PC-9 (cell line): ENCODE measurements around the gene ANGPTL2.

ENCODE experiments used
- EZH2 ChIP-seq: fragments of 200-600 bp; sonication (generic); IDR thresholded peaks from 2 replicates; pipeline ENCODE4 v1.8.0; 2017; ENCODE audit warnings: antibody characterized with exemption, low read depth
- TF ChIP-seq, protein P1 (sequence below): fragments of 200-600 bp; sonication (generic); conservative IDR thresholded peaks from 2 replicates; pipeline ENCODE4 v1.6.1; 2017; ENCODE audit warnings: mixed run types, antibody characterized with exemption, mild to moderate bottlenecking, moderate library complexity

DNA sequence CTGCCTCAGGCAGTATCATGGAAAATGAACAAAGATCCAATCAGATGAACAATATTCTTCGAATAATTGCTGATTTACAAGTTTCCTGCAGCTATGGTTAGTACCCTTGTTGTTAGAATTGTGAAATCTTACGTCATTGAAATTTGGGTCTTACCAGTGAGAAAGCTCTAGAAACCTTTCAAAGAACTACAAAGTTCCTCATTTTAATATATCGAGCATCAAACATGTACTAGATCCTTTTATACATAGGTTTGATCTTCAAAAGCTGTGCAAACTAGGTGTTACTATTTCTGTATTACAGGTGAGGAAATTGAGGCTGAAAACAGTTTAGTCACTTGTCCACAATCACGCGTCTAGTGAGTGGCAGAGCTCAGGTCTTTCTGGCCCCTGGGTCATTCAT, 43.7 kb upstream of the ANGPTL2 start:
- TF ChIP-seq EZH2: no peak
- TF ChIP-seq, protein P1, sequence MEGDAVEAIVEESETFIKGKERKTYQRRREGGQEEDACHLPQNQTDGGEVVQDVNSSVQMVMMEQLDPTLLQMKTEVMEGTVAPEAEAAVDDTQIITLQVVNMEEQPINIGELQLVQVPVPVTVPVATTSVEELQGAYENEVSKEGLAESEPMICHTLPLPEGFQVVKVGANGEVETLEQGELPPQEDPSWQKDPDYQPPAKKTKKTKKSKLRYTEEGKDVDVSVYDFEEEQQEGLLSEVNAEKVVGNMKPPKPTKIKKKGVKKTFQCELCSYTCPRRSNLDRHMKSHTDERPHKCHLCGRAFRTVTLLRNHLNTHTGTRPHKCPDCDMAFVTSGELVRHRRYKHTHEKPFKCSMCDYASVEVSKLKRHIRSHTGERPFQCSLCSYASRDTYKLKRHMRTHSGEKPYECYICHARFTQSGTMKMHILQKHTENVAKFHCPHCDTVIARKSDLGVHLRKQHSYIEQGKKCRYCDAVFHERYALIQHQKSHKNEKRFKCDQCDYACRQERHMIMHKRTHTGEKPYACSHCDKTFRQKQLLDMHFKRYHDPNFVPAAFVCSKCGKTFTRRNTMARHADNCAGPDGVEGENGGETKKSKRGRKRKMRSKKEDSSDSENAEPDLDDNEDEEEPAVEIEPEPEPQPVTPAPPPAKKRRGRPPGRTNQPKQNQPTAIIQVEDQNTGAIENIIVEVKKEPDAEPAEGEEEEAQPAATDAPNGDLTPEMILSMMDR: no peak
